ENCODE results near the gene AK4.

AK4 gene

GRCh38 chr1:65180977-65181376 is 33.0 kb downstream of the AK4 start:
- no peak for TF ChIP-seq CTCF (IDR thresholded peaks at IDR 0.05; ENCODE audit: low read depth, low read length)

GRCh38 chr1:65182658-65183268 is 34.8 kb downstream of the AK4 start:
- TF ChIP-seq CTCF (IDR thresholded peaks at IDR 0.05; ENCODE audit: low read depth, low read length): no peak
- no peak overlapping the region for H3K4me3 ChIP-seq (ENCODE audit: low read depth, low read length)

More at GRCh38 chr1:65180977-65181376, 33.0 kb downstream of the AK4 start:
- no peak overlapping the region for H3K4me3 ChIP-seq (ENCODE audit: low read depth, low read length)

DNA sequence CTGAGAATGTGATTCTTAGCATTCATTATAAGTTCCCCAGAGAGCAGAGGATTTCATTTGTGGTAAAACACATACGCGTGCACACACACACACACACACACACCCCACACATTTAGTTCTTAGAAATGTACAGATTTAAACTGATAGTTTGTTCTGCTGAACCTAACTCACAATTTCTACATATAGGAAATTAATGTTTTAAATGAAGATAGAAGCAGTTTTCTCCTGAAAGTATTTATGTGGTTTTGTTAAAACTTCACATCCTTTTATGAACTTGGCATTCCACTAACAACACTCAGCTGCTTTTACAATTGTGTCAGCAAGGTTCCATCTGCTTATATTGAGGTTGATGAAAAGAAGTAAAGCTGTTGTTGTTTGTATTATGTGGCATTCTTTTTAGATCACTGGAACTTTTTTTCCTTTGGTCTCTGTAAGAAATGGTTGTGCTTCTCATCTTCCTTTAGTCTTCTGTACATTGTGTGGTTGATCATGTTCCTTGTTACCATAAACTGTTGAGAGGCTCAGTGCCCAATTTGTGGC is 41.6 kb downstream of the AK4 start:
- H3K4me3 ChIP-seq (ENCODE audit: low read depth, low read length): no peak overlapping the region
- TF ChIP-seq CTCF (IDR thresholded peaks at IDR 0.05; ENCODE audit: low read depth, low read length): no peak

DNA sequence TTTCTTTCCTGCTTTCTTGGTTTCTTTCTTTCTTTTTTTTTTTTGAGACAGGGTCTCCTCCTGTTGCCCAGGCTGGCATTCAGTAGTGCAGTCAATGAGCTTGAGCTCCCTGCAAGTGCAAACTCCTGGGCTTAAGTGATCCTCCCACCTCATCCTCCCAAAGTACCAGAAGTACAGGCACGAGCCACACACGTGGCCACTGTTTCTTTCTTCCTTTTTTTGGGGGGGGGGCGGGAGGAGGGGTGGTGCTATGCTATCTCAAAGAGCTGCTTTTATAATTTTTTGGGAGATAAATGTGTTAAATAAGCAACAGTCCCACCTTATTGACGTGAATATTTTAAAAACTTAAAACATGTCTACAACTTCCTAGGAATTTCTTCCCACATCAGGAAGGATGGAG is 42.2 kb downstream of the AK4 start:
- no peak for TF ChIP-seq CTCF (IDR thresholded peaks at IDR 0.05; ENCODE audit: low read depth, low read length)
- H3K4me3 ChIP-seq (ENCODE audit: low read depth, low read length): no peak overlapping the region

DNA sequence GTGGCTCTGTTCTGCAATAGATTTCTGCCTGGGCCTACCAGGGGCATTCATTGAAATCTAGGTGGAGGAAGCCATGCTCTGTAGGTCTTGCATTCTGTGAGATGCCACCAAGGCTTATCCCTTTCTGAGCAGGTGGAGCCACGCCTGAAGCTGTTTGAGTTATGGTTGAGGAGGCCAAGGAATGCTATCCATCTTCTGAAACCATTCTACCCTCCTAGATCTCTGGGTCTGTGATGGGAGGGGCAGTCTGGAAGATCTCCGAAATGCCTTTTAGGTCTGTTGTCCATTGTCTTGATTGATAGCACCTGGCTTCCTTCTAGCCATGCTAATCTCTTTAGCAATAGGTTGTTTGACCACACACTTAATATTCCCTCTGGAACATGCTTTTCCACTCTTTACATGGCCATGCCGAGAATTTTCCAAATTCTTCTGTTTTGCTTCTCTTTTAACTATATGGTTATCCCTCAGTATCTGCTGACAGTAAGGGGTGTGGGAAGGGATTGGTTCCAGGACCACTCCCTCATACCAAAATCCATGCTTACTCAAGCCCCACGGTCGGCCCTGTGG is 45.2 kb downstream of the AK4 start:
- TF ChIP-seq CTCF (IDR thresholded peaks at IDR 0.05; ENCODE audit: low read depth, low read length): no peak
- H3K4me3 ChIP-seq (ENCODE audit: low read depth, low read length): no peak overlapping the region

DNA sequence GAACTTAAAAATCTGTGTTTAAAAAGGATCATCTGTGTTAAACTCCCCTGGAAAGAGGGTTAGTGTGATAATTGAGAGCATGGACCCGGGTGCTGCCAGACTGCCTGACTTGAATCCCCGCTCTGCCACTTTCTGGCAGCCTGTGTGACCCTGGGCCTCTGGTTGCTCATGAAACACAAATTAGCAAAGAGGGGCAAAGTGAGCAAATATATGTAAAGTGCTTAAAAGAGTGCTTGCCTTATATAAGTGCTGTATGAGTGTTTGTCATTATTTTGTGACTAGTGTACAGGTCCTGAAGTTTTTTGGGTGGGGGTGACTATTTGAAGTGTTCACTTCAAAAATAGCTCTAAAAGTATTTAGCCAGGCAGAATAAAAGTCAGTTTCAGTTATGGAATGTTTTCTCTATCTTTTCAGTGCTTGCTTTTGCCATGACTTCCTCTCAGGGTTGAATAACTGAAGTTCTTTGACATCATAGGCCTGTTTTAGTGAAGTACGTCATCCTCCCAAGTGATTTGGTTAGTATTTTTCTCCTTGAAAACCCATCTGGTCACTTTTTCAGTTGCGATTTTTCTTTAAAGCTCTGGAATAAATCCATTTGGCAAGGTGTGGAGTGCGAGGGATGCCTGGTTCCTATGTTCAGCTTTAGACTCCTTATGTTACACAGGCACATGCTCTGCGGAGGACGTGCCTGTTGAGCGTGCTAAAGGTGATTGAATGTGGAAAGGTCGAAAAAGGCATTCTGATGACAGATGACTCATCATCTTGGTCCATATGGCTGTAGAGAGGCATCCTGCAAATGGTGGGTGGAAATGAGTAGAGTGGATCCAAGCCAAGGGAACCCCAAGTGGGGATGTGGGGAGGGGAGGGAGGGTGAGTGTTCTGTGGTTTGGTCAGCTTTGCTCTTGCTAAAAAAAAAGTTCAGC is 47.8 kb downstream of the AK4 start:
- no peak for TF ChIP-seq CTCF (IDR thresholded peaks at IDR 0.05; ENCODE audit: low read depth, low read length)
- no peak overlapping the region for H3K4me3 ChIP-seq (ENCODE audit: low read depth, low read length)

Data from WI38 (cell line).